HG03571 (cell line): ENCODE results near the gene SEZ6L.

Experiments
- ATAC-seq: cut with Tn5 transposase; IDR thresholded peaks from one replicate; pipeline ENCODE4 v1.9.1; 2021; ENCODE audit not compliant: unreplicated experiment

Gene SEZ6L

GRCh38 chr22:26169315-26170111 lies at the start of gene SEZ6L:
Gene SEZ6L, plus strand, starts transcription at chr22:26169462. Its CDS starts 208 bp downstream, at chr22:26169670.
- ATAC-seq = no peak

- no peak for ATAC-seq
Observed at GRCh38 chr22:26122920-26123468, 46.3 kb upstream of the SEZ6L start.

GRCh38 chr22:26124991-26125725 lies 44.1 kb upstream of the SEZ6L start:
- ATAC-seq = no peak

GRCh38 chr22:26127126-26127525 lies 42.1 kb upstream of the SEZ6L start:
- ATAC-seq = no peak

- no peak for ATAC-seq
Observed at GRCh38 chr22:26127556-26127955, 41.7 kb upstream of the SEZ6L start.

- ATAC-seq = no peak
Observed at GRCh38 chr22:26131589-26132154, 37.6 kb upstream of the SEZ6L start.

GRCh38 chr22:26134654-26135330 lies 34.5 kb upstream of the SEZ6L start:
- ATAC-seq = no peak

- ATAC-seq = no peak
Observed at GRCh38 chr22:26135806-26136205, 33.5 kb upstream of the SEZ6L start.

GRCh38 chr22:26139310-26139709 lies 30.0 kb upstream of the SEZ6L start:
- no peak for ATAC-seq

GRCh38 chr22:26141831-26142230 lies 27.4 kb upstream of the SEZ6L start:
- ATAC-seq = no peak

GRCh38 chr22:26143806-26144325 lies 25.4 kb upstream of the SEZ6L start:
- ATAC-seq = no peak

- ATAC-seq = no peak
Observed at GRCh38 chr22:26159886-26160285, 9.4 kb upstream of the SEZ6L start.

GRCh38 chr22:26161746-26162145 lies 7.5 kb upstream of the SEZ6L start:
- ATAC-seq = no peak

GRCh38 chr22:26162926-26163325 lies 6.3 kb upstream of the SEZ6L start:
- no peak for ATAC-seq

GRCh38 chr22:26164174-26164573 lies 5.1 kb upstream of the SEZ6L start:
- ATAC-seq = no peak

- no peak for ATAC-seq
Observed at GRCh38 chr22:26168330-26168851, 871 bp upstream of the SEZ6L start.

GRCh38 chr22:26168939-26169314 lies 335 bp upstream of the SEZ6L start:
- ATAC-seq = no peak

- no peak for ATAC-seq
Observed at GRCh38 chr22:26170112-26170492, 840 bp downstream of the SEZ6L start.

GRCh38 chr22:26170795-26171580 lies 1.7 kb downstream of the SEZ6L start:
- no peak for ATAC-seq

GRCh38 chr22:26172389-26172990 lies 3.2 kb downstream of the SEZ6L start:
- no peak for ATAC-seq
